AG04449 (cell line): Measurements from ENCODE around the gene KCNH1.

Source experiments
- CTCF ChIA-PET: fragments of 350-600 bp; formaldehyde crosslinking; extraction: SDS; loops from one replicate; lab custom pipeline; 2021; ENCODE audit warnings: antibody characterized with exemption; lab: Yijun Ruan, JAX
- POLR2A ChIA-PET: fragments of 400-600, 350-600 bp; formaldehyde crosslinking; extraction: SDS; loops from one replicate; lab custom pipeline; 2020; ENCODE audit warnings: antibody characterized with exemption, inconsistent platforms; lab: Yijun Ruan, JAX
- DNase-seq: peaks from one replicate; pipeline ENCODE4 v3.0.0-alpha.2; 2010; ENCODE audit warnings: low read depth, low spot score
- H3K4me3 ChIP-seq: 2 replicates; pipeline ENCODE4 v1.5.1; 2011; ENCODE audit warnings: low read depth, mild to moderate bottlenecking, control low read depth, low read length
- TF ChIP-seq, protein P1 (sequence below): IDR thresholded peaks from one replicate; pipeline ENCODE4 v1.5.1; 2011; ENCODE audit warnings: mild to moderate bottlenecking, moderate library complexity, low read length, control low read depth, inconsistent platforms; ENCODE audit not compliant: insufficient read depth; ENCODE audit errors: missing control alignments

KCNH1 gene

DNA sequence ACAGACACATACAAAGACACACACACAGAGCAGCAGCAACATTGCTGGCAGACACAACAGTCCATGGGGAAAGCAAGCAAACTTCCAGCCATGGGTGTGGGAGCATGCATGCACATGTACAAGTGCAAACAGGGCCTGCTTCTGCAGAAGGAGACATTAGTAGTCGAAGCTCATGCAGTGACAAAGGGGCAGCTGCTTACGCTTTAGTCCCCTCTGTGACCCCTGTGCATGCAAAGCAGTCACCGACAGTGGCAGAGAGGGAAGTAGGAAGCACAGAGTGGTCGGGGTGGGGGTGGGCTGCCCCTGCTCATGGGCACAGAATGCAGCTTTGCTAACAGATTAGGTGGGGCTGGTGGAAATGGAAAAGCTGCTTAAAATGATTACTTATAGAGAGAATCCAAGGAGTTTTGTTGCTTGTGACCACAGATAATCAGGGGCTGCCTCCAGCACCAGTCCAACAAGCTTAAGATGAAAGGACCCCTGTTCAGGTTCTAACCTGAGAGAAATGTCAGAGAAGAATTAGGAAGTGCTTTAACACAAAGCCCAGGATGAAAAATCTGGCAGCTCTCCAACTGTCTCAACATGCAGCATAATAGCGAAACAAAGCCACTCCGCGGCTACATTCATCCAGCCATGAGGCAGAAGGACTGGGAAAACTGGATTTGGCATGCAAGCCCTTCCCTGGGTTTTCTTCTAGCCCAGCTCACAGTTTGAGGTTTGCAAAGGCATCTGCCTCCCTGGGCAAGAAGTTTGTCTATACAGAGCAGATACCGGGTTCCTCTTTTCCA, 378.9 kb downstream of the KCNH1 start:
- no peak for DNase-seq
- no peak overlapping the region for H3K4me3 ChIP-seq
- POLR2A ChIA-PET, result interaction anchor here (0.6 kb wide), 1 partner anchor 67 kb away, joined by 4 read pairs; no protein-coding TSS in a partner anchor
- TF ChIP-seq, protein P1, sequence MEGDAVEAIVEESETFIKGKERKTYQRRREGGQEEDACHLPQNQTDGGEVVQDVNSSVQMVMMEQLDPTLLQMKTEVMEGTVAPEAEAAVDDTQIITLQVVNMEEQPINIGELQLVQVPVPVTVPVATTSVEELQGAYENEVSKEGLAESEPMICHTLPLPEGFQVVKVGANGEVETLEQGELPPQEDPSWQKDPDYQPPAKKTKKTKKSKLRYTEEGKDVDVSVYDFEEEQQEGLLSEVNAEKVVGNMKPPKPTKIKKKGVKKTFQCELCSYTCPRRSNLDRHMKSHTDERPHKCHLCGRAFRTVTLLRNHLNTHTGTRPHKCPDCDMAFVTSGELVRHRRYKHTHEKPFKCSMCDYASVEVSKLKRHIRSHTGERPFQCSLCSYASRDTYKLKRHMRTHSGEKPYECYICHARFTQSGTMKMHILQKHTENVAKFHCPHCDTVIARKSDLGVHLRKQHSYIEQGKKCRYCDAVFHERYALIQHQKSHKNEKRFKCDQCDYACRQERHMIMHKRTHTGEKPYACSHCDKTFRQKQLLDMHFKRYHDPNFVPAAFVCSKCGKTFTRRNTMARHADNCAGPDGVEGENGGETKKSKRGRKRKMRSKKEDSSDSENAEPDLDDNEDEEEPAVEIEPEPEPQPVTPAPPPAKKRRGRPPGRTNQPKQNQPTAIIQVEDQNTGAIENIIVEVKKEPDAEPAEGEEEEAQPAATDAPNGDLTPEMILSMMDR, result no peak
- CTCF ChIA-PET, result interaction anchor here (0.7 to 1.2 kb wide), 2 partner anchors 307 to 379 kb away, joined by 3 to 6 read pairs; partner anchors contain the start of gene KCNH1

DNA sequence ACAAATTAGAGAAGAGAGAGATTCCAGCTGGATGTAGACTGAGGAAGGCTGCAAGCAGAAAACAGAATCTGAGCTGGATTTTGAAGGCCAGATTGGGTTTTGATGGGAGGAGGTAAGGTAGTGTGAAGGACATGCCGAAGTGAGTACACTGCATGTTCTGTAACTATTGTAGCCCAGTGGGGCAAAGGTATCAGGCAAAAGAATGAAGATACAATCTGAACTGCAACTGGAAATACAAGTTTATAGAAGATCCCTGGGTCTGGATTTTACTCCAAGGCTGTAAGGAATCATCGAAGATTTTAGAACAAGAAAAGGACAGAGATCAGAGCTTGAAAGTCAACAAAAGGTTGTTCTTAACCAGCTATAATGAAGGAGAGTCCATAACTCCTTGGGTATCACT, 382.0 kb downstream of the KCNH1 start:
- no peak for DNase-seq
- no peak overlapping the region for H3K4me3 ChIP-seq
- POLR2A ChIA-PET, result no interaction called here
- CTCF ChIA-PET, result interaction anchor here (1.5 kb wide), 1 partner anchor 382 kb away, joined by 3 read pairs; no protein-coding TSS in a partner anchor
- TF ChIP-seq, protein P1, result no peak

DNA sequence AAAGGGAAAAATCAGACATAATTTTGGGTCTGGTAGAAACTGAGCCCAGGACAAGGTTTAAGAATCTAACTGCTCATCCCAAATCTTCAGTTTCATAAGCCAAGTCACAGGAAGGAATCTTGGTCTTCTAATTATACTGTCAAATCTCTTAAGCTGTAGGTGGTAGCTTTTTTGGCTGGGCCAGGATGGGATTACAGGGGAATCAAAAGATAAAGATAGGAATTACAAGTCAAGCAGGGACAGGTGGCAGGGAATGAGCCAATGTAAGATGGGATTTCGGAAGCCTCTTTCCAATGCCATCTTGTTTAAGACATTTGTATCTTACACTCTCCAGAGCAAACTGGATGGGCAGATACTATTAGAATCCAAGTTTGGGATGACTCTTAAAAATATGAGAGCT, 383.5 kb downstream of the KCNH1 start:
- ChIA-PET CTCF (interaction anchor here (1.0 kb wide), 1 partner anchor 11 kb away, joined by 3 read pairs; no protein-coding TSS in a partner anchor), POLR2A (no interaction called here)
- no peak overlapping the region for H3K4me3 ChIP-seq
- DNase-seq, result no peak
- TF ChIP-seq, protein P1, result no peak

DNA sequence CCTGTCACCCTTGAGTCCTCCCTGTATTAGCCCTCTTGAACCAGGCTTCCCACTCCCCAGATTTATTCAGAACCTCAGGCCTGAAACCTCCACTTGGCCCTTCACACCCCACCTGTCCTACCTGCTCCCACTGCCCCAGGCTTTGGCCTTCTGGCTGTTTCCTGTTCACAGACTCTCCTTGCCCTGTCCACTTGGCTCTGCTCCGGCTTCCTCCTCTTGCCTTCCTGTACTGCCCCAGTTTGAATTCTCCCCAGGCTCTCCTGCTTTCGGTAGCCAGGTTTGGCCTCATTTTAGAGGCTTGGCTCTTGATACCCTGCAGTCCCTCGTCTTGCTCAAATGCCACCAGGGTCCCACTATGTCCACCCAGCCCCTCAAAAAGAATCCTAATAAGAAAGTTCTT, 385.2 kb downstream of the KCNH1 start:
- CTCF ChIA-PET, result no interaction called here

DNA sequence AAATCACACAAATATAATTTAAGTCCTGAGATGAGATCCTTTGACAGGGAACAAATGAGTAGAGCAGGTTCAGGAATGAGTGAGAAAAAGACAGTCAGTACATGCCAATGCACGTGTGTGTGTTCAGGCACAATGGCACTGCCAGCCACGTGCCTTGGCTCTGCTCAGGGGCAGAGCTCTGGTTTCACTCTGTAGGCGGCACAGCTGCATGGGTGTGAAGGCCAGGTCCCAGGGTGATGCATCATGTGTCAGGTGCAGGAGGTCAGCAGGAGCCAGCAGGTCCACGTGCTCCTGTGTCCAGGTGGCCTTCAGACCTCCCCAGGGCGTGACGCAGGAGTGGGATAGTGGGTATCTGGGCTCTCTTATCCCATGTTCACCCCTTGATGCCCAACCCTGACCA, 386.1 kb downstream of the KCNH1 start:
- ChIA-PET POLR2A (no interaction called here), CTCF (no interaction called here)
- no peak overlapping the region for H3K4me3 ChIP-seq
- no peak for DNase-seq
- TF ChIP-seq, protein P1, result no peak

More for the DNA sequence above, 385.2 kb downstream of the KCNH1 start:
- POLR2A ChIA-PET, result no interaction called here
- no peak for DNase-seq
- H3K4me3 ChIP-seq, result no peak overlapping the region
- TF ChIP-seq, protein P1, result no peak

DNA sequence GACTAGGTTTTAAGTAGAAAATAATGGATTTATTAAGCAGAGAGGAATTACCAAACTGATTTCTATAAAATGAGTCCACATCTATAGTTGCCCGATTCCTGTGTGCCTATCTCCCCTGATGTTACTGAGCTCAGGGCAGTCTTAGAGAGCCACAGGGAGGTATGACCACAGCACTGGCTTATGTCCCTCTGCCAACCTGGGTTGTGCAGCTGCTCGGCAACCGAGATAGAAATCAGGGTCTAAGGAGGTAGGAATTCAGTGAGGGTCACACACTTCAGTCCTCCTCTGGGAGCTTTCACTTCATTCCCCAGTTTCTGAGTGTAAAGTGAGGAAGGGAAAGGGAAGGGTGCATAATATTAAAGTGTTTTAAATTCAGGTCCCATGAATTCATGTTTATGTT, 386.8 kb downstream of the KCNH1 start:
- POLR2A ChIA-PET, result no interaction called here
- no peak for DNase-seq
- CTCF ChIA-PET, result no interaction called here
- H3K4me3 ChIP-seq, result no peak overlapping the region
- TF ChIP-seq, protein P1, result no peak
